Endothelial cell of umbilical vein (primary cell): ENCODE measurements around the gene ALDH4A1. TPM values are rescaled to one million over a fixed set of nuclear protein-coding genes. Genes with fewer than 3 reads are reported as not detected.

ENCODE experiments used
- BruUV-seq: library from RNA; stranded (reverse); fragments of 400-500 nt; replicated peaks from 2 replicates; lab custom pipeline; 2021; lab: Mats Ljungman, UMichigan
- CTCF ChIA-PET: fragments of 300-600, 350-600 bp; sonication (Branson Sonifier 250); formaldehyde crosslinking; loops from one replicate; lab custom pipeline; 2021; ENCODE audit warnings: antibody characterized with exemption, inconsistent platforms; lab: Charles Lee
- POLR2A ChIA-PET: fragments of 300-600, 350-600 bp; sonication (Branson Sonifier 250); formaldehyde crosslinking; loops from one replicate; lab custom pipeline; 2021; ENCODE audit warnings: antibody characterized with exemption, inconsistent platforms; lab: Charles Lee
- DNase-seq: peaks from one replicate; pipeline ENCODE4 v3.0.0-alpha.2; 2011; ENCODE audit warnings: low read depth, low spot score
- FAIRE-seq: peaks from 2 replicates; lab custom pipeline; 2011; peaks lifted over from hg19 to GRCh38; lab: Jason Lieb, UNC
- H2AFZ ChIP-seq: 2 replicates; pipeline ENCODE4 v1.6.0; 2012; ENCODE audit warnings: low read depth, low read length, control low read depth, inconsistent platforms
- H3K27ac ChIP-seq: 2 replicates; pipeline ENCODE4 v1.5.1; 2011; ENCODE audit warnings: low read depth, mild to moderate bottlenecking, control low read depth, low read length, moderate library complexity; ENCODE audit not compliant: insufficient read depth
- H3K27me3 ChIP-seq, 2 experiments: 2 replicates each; pipeline versions ENCODE4 v1.6.0 to v1.6.1; 2011; ENCODE audit warnings: low read length in 2 of 2, mixed read lengths in 1 of 2; ENCODE audit not compliant: control insufficient read depth in 2 of 2, insufficient read depth in 2 of 2
- H3K36me3 ChIP-seq, 2 experiments: 2 replicates in 1 of 2; 3 replicates in 1 of 2; pipeline ENCODE4 v1.5.1; 2011; ENCODE audit warnings: low read length in 2 of 2, mild to moderate bottlenecking in 1 of 2, moderate library complexity in 1 of 2; ENCODE audit not compliant: control insufficient read depth in 2 of 2, insufficient read depth in 2 of 2; ENCODE audit errors: extremely low read depth in 1 of 2
- H3K4me1 ChIP-seq: 3 replicates; pipeline ENCODE4 v1.5.1; 2011; ENCODE audit warnings: mild to moderate bottlenecking, low read length; ENCODE audit not compliant: control insufficient read depth, insufficient read depth; ENCODE audit errors: extremely low read depth
- H3K4me2 ChIP-seq: 2 replicates; pipeline ENCODE4 v1.6.1; 2011; ENCODE audit warnings: low read length, control low read depth, mixed read lengths; ENCODE audit not compliant: insufficient read depth
- H3K4me3 ChIP-seq, 3 experiments: fragments of 200-600 bp in 1 of 3; sonication (generic), shearing (Covaris generic) in 1 of 3; replicated peaks in 1 of 3; 2 replicates each; pipeline ENCODE4 v1.5.1; 2011 to 2016; ENCODE audit warnings: control low read depth in 3 of 3, low read length in 3 of 3, mild to moderate bottlenecking in 2 of 3, inconsistent platforms in 1 of 3, low read depth in 1 of 3, moderate library complexity in 1 of 3; ENCODE audit not compliant: insufficient read depth in 1 of 3
- H3K79me2 ChIP-seq: 2 replicates; pipeline ENCODE4 v1.6.0; 2012; ENCODE audit warnings: low read length, inconsistent platforms; ENCODE audit not compliant: control insufficient read depth, insufficient read depth
- H3K9ac ChIP-seq: replicated peaks from 2 replicates; pipeline ENCODE3; 2011; ENCODE audit warnings: low read length, control low read depth; ENCODE audit not compliant: insufficient read depth; ENCODE audit errors: extremely low read depth
- H3K9me1 ChIP-seq: replicated peaks from 3 replicates; pipeline ENCODE4 v1.6.0; 2011; ENCODE audit warnings: mild to moderate bottlenecking, low read length; ENCODE audit not compliant: control insufficient read depth, insufficient read depth; ENCODE audit errors: extremely low read depth
- H3K9me3 ChIP-seq: replicated peaks from 2 replicates; pipeline ENCODE4 v1.5.1; 2012; ENCODE audit warnings: low read length, inconsistent platforms; ENCODE audit not compliant: control insufficient read depth, insufficient read depth
- H4K20me1 ChIP-seq: replicated peaks from 2 replicates; pipeline ENCODE3; 2011; ENCODE audit warnings: mild to moderate bottlenecking, low read length; ENCODE audit not compliant: control insufficient read depth, insufficient read depth; ENCODE audit errors: extremely low read depth
- CTCF ChIP-seq, 2 donors: IDR thresholded peaks; 1 replicate in 1 of 2; 2 replicates in 1 of 2; pipeline ENCODE4 v1.5.1; 2011; ENCODE audit warnings: low read length in 2 of 2, mild to moderate bottlenecking in 2 of 2, moderate library complexity in 2 of 2, control low read depth in 1 of 2, inconsistent platforms in 1 of 2, low read depth in 1 of 2; ENCODE audit not compliant: insufficient read depth in 1 of 2; ENCODE audit errors: extremely low read depth in 1 of 2
- EZH2 ChIP-seq: IDR thresholded peaks from 2 replicates; pipeline ENCODE4 v1.6.1; 2012; ENCODE audit warnings: borderline replicate concordance, low read depth, mild to moderate bottlenecking, moderate library complexity, low read length, inconsistent platforms; ENCODE audit not compliant: severe bottlenecking
- FOS ChIP-seq: IDR thresholded peaks from 2 replicates; pipeline ENCODE4 v1.6.1; 2011; ENCODE audit warnings: mild to moderate bottlenecking, low read length, moderate library complexity, borderline replicate concordance; ENCODE audit not compliant: insufficient read depth
- GATA2 ChIP-seq: IDR thresholded peaks from 2 replicates; pipeline ENCODE4 v1.7.0; 2011; ENCODE audit warnings: low read depth, mild to moderate bottlenecking, moderate library complexity, mixed read lengths, low read length; ENCODE audit not compliant: insufficient read length, insufficient read depth
- JUN ChIP-seq: IDR thresholded peaks from 2 replicates; pipeline ENCODE4 v1.6.1; 2011; ENCODE audit warnings: borderline replicate concordance, low read depth; ENCODE audit not compliant: insufficient read length, insufficient read depth
- MAX ChIP-seq: IDR thresholded peaks from 2 replicates; pipeline ENCODE4 v1.6.1; 2011; ENCODE audit not compliant: insufficient read depth, insufficient read length
- MYC ChIP-seq: IDR thresholded peaks from one replicate; pipeline ENCODE4 v1.6.1; 2011; ENCODE audit warnings: mild to moderate bottlenecking, low read depth, low read length
- POLR2AphosphoS5 ChIP-seq: IDR thresholded peaks from 2 replicates; pipeline ENCODE4 v1.6.1; 2012; ENCODE audit warnings: low read depth, mild to moderate bottlenecking, control low read depth, low read length, moderate library complexity; ENCODE audit not compliant: insufficient read depth
- dilution Hi-C: fragments of 300-500 bp; cut with MboI; formaldehyde crosslinking; loops from one replicate; pipeline ENCODE4 v1.15.0; 2019; ENCODE audit warnings: low sequenced_read_pairs; ENCODE audit not compliant: extremely low pct_ligation_motif_present
- intact Hi-C: fragments of 100-400 bp; cut with micrococcal nuclease; formaldehyde crosslinking; loops from one replicate; pipeline ENCODE4 v1.10.0; 2022
- polyA plus RNA-seq, 4 experiments: library from polyadenylated mRNA; depleted of rRNA in 3 of 4; stranded (reverse) in 3 of 4; unstranded in 1 of 4; fragments of >200 nt; gene quantifications; 2 replicates each; pipeline versions ENCODE4 v1.2.1 to v1.2.3, GENCODE V29; 2011 to 2012; ENCODE audit warnings: missing spikeins in 1 of 4
- total RNA-seq: library from RNA; stranded (reverse); gene quantifications from 2 replicates; pipeline ENCODE4 v1.2.3, GENCODE V29; 2021

The ALDH4A1 gene
- total and polyA plus RNA-seq, 2 donors (not counting 3 experiments of a cell fraction or from before 2014, with no cell fraction given), result 17.4 to 18.5 TPM

DNA sequence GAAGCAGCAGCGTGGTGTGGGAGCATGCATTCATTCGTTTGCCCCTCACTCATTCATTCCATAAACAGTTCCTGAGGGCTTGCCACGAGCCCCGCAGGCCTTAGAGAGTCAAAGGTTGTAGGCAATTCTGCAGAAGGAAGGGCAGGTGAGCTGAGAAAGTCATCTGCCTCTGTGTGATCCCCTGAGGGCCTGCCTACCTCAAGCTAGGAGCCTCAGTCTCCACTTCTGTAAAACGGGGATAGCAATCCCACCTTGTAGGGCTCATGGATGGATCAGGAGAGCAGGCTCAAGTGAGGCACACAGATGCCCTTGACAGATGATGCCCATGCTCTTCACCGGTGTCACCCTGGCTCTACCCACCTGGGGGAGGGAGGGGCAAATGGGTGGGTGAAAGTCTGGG is 26.6 kb upstream of the ALDH4A1 start:
- Histone ChIP-seq H3K27ac (no peak overlapping the region), H3K4me1 (peaks cover 43% of the 10 kb centered on the region), H3K36me3 (no peaks in the 10 kb centered on the region), H3K4me2 (no peak overlapping the region), H2AFZ (no peak overlapping the region), H4K20me1 (no peaks in the 10 kb centered on the region), H3K27me3 (no peaks in the 10 kb centered on the region), H3K9me3 (no peaks in the 10 kb centered on the region), H3K79me2 (peaks cover 75% of the 10 kb centered on the region), H3K9me1 (no peaks in the 10 kb centered on the region), H3K9ac (no peak overlapping the region), H3K4me3 (no peak overlapping the region)
- POLR2A ChIA-PET, result no interaction called here
- BruUV-seq, result no TSS peak
- TF ChIP-seq GATA2 (no peak), MAX (no peak), EZH2 (no peak), CTCF (IDR thresholded peaks at IDR 0.05; ENCODE audit: extremely low read depth in 1 of 2, insufficient read depth in 1 of 2, low read depth in 1 of 2, low read length in 2 of 2) (no peak), FOS (no peak), POLR2AphosphoS5 (no peak), JUN (no peak), MYC (no peak)
- FAIRE-seq (no peak), DNase-seq (no peak)
- dilution Hi-C loops, result no loop called here
- intact Hi-C loops, result no loop called here
- CTCF ChIA-PET, result interaction anchor here (1.6 to 8.4 kb wide), 5 partner anchors 14 to 44 kb away, joined by 3 to 135 read pairs (median 26); no protein-coding TSS in a partner anchor
